HG03095 (cell line): Measurements from ENCODE around the gene CFAP46.
"Not testable (repeated sequence)": the region's sequence is repeated elsewhere in the genome, so short reads cannot be mapped to it uniquely, and the experiment has no call there.

Experiments
- ATAC-seq: cut with Tn5 transposase; IDR thresholded peaks from one replicate; pipeline ENCODE4 v1.9.1; 2021; ENCODE audit warnings: moderate library complexity; ENCODE audit not compliant: unreplicated experiment

The CFAP46 gene

GRCh38 chr10:132945125-132945893 is 2.9 kb upstream of the CFAP46 start:
- ATAC-seq: no peak

DNA sequence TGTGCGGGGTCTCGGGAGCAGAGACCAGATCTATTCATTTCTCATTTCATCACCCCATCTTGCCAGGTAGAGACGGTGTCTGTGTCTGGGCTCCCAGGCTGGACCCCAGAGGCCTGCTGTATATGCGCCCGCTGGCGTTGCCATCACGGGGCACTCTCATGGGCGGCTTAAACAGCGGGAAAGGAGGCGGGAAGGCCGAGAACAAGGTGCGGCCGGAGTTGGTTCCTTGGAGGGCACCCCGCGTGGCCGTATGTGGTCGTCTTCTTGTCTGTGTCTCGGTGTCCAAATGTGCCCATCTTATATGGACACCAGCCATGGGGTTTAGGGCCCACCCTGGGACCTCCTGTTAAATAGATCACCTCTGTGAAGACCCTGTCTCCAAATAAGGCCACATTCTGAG is 2.1 kb upstream of the CFAP46 start:
- no peak for ATAC-seq

- ATAC-seq: no peak
Observed at GRCh38 chr10:132943791-132944404, 1.5 kb upstream of the CFAP46 start.

DNA sequence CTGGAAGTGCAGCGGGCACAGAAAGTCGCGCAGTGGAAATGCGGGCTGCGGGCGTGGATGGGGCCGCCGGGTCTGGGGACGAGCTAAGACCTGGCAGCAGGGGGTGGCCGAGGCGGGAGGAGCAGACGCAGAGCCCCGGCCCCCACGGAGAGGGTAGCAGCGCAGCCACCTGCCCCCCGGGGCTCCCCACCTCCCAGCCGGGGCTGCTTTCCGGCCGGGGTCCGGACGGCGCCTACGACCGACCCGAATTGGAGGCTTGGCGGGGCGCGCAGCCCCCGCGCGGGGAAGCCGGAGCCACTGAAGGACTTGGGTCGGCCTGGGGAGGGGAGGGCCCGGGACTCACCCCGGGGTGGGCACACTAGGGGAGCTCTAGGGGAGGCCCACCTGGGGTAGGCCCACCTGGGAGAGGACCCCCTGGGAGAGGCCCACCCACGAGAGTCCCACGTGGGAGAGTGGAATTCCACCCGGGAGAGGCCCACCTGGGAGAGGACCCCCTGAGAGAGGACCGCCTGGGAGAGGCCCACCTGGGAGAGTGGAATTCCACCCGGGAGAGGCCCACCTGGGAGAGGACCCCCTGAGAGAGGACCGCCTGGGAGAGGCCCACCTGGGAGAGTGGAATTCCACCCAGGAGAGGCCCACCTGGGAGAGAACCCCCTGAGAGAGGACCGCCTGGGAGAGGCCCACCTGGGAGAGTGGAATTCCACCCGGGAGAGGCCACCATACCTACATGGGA is 854 bp upstream of the CFAP46 start:
- no peak for ATAC-seq

DNA sequence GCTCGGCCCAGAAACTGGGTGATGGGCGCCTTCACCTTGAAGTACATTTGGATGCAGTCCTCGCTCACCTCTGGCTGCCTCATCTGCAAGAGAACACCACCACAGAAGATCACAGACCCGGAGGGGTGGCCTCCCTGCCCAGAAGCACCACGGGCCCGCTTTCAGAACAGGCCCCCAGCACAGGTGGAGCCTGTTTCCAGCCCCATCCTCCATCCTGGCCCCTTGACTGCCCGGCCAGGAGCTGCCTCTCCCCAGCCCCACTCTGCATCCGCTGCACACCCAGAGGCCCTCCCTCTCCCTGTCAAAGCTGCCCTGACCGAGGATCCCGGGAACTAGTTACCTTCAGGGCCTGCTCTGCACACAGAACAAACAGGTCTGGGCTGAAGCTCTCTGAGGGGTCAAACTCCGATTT is 724 bp downstream of the CFAP46 start:
- ATAC-seq: no peak

DNA sequence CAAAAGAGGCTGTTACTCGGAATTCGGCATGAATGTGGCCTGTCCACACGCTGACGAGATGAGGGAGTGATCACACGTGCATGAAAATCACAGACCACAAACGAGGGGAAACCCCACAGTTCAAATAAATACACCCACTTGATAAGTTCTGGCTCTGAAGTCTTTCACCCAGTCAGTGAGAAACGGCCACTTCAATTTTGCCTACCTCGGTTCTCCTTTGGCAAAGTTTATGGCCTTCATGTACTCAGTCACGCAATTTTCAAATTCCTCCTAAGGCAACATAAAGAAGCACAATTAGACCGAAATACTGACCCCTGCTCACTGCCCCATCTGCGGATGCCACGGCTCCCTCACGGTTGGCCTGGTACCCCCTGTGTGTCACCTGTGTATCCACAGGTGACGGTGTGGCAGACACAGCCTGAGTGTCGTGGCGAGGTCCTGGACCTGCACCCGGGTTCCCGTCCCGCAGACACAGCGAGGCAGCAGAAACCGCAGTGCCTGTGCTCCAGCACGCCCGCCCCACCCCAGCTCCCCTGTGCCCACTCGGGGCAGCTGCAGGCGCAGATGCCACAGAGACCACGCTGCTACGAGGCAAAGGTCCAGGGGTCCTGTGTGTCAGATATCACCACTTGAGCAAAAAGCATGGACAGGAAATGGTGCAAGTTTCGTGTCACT is 1.4 kb downstream of the CFAP46 start:
- no peak for ATAC-seq

- no peak for ATAC-seq
Observed at GRCh38 chr10:132939957-132940790, 2.2 kb downstream of the CFAP46 start.

GRCh38 chr10:132939378-132939955 is 2.9 kb downstream of the CFAP46 start:
- no peak for ATAC-seq

DNA sequence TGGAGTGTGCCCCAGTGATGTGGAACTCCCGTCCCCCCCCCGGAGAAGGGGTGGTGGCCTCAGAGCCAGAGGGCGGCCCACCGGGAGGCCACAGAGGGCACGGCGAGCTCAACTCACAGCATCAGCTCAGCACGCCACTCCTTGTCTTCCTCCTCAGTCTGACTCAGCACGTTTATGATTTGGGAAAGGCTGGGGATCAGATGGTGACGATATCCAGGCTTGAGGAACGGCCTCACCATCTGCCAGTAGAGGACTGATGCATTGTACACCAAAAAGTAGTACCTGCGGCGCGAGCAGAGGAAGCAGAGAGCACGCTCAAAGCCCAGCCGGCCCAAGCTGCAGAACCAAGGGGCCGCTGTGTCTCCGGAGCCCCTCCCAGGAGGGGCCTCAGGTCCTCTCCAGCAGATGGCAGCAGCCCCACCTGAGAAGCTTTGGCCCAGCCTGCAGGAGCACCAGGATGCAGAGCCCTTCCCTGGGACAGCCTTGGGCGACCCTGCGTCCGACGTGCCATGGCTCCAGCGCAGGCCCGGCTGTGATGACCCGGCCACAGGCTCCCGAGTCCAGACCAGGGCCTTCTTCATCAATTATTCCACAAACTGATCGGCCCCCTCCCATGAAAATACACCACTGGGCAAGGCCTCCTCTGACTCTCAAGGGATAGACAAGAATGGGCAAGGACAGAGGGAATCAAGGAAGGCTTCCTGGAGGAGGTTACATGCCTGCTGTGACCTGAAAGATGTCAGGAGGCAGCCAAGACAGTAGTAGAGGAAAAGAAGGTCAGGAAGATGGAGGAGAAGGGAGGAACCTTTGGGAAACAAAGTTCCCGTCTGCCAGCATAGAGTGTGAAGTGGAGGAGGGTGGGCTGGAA is 3.7 kb downstream of the CFAP46 start:
- ATAC-seq: no peak

GRCh38 chr10:132937861-132938260 is 4.5 kb downstream of the CFAP46 start:
- ATAC-seq: no peak

- no peak for ATAC-seq
Observed at GRCh38 chr10:132934953-132935352, 7.4 kb downstream of the CFAP46 start.

DNA sequence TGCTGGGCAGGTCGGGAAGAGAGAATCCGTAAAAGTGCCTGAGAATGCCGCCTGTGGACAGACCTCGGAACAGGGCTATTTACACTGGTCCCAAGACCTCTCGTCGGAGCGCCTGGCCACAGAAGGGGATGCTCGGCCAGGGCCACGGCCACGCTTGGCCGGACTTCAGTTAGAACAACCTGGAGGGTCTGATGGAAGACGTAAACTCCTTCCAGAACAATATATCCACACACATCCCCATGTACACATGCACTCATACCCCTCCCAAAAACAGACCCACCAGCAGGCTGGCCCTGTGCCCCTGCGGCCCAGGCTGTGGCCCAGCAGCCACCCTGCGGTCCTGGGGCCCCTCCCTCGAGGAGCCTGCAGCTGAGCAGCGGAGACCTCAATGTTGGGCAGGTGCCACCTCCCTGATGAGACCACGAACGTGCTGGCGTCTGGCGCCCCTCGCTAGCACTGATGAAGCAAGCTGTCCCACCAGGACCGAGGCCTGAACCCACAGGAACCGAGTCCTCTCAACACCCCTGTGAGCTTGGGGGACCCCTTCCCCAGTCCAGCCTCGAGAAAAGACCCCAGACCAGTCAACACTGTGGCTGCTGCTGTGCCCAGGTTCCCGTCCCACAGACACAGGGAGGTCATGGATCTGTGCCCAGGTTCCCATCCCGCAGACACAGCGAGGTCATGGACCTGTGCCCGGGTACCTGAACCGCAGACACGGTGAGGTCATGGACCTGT is 8.9 kb downstream of the CFAP46 start:
- no peak for ATAC-seq

DNA sequence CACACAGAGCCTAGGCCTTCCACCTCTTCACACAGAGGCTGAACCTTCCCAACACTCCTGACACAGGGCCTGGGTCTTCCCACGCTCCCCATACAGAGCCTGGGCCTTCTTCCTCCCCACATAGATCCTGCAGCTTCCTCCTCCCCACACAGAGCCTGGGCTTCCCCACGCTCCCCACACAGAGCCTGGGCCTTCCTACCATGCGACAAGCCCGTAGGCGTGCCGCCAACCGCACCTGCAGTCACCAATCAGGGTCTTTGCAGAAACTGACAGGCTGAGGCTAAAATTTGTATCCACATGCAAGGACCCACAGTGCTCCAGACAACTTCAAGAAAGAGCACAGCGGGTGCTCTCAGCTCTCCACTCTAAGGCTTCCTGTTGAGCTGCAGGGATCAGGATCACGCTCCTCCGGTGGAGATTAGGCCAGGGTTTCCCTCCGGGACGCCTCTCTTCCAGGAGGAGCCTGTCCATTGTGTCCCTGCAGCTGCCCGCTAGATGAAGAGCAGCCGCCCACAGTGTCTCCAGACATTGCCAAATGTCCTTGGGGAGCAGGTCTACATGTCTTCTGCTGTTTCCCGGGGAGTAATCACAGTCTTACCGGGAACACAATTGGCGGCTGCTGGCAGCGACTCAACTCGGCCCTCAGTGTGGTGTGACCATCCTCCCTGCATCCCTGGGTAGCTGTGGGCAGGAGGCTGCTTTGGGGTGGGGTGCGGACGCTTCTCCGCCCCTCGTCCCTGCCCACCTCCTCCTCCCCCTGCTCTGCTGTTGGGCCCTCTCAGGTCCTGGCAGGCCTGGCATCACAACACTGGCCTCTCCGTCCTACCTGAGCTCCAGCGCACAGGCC is 9.7 kb downstream of the CFAP46 start:
- ATAC-seq: no peak

GRCh38 chr10:132931258-132932250 is 10.8 kb downstream of the CFAP46 start:
- ATAC-seq: not testable (repeated sequence)

DNA sequence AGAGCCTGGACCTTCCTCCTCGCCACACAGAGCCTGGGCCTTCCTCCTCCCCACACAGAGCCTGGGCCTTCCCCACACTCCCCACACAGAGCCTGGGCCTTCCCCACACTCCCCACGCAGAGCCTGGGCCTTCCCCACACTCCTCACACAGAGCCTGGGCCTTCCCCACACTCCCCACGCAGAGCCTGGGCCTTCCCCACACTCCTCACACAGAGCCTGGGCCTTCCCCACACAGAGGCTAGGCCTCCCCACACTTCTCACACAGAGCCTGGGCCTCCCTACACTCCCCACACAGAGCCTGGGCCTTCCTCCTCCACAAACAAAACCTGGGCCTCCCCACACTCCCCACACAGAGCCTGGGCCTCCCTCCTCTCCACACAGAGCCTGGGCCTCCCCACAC is 11.7 kb downstream of the CFAP46 start:
- ATAC-seq: not testable (repeated sequence)

GRCh38 chr10:132929953-132930548 is 12.3 kb downstream of the CFAP46 start:
- no peak for ATAC-seq
